22Rv1 (cell line): ENCODE measurements around the gene FRMD7.

Experiments used
- CTCF ChIP-seq: fragments of 450-650 bp; IDR thresholded peaks from 2 replicates; pipeline ENCODE4 v1.5.1; 2017; ENCODE audit warnings: mild to moderate bottlenecking
- ZFX ChIP-seq: fragments of 450-650 bp; IDR thresholded peaks from 2 replicates; pipeline ENCODE4 v1.6.1; 2017; ENCODE audit warnings: antibody characterized with exemption, borderline replicate concordance

DNA sequence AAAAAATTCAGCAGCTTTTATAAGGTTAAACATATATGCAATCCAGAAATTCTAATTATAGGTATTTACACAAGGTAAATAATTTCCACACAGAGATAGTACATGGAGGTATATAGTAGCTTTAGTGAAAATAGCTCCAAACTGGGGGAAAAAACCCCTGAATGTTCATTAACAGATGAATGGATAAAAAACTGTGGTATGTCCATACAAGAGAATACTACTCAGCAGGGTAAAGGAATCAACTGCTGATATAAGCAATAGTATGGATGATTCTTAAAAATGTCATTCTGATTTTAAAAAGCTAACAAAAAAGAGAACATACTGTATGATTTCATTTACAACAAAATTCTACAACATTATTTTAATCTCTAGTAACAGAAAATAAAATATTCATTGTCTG, 37.2 kb upstream of the FRMD7 start:
- TF ChIP-seq CTCF (no peak), ZFX (no peak)
